SK-N-SH (cell line): ENCODE measurements around the gene LRRC25. TPM values are rescaled to one million over a fixed set of nuclear protein-coding genes. Genes with fewer than 3 reads are reported as not detected.
A peak's percentile ranks its signal among the peaks of the same experiment; 100 is the strongest.

Source experiments
- CTCF ChIA-PET: fragments of 300-600, 350-600 bp; formaldehyde crosslinking; extraction: SDS; loops from one replicate; lab custom pipeline; 2021; lab: Yijun Ruan, JAX
- POLR2A ChIA-PET: fragments of 350-600 bp; sonication (Branson Sonifier 250); formaldehyde crosslinking; extraction: SDS; loops from one replicate; lab custom pipeline; 2020; ENCODE audit warnings: antibody characterized with exemption, inconsistent platforms; lab: Yijun Ruan, JAX
- DNase-seq: peaks from one replicate; pipeline ENCODE4 v3.0.0; 2012
- H2AFZ ChIP-seq: fragments of 200-600 bp; sonication (generic); 2 replicates; pipeline ENCODE4 v1.8.1; 2016; ENCODE audit warnings: antibody characterized with exemption, mild to moderate bottlenecking, low read depth
- H3F3A ChIP-seq: fragments of 200-600 bp; sonication (generic); replicated peaks from 2 replicates; pipeline ENCODE3; 2016; ENCODE audit warnings: antibody characterized with exemption, mild to moderate bottlenecking; ENCODE audit not compliant: insufficient read depth
- H3K27ac ChIP-seq, 2 experiments: fragments of 200-500 bp in 1 of 2; fragments of 200-600 bp in 1 of 2; sonication (Bioruptor generic) in 1 of 2; sonication (generic), shearing (Covaris generic) in 1 of 2; 2 replicates each; pipeline versions ENCODE4 v1.5.1 to v1.6.1; 2014 to 2016; ENCODE audit warnings: low read depth in 2 of 2, inconsistent platforms in 1 of 2, low read length in 1 of 2, mild to moderate bottlenecking in 1 of 2, mixed read lengths in 1 of 2
- H3K27me3 ChIP-seq: fragments of 200-600 bp; sonication (generic), shearing (Covaris generic); 2 replicates; pipeline ENCODE4 v1.6.1; 2016; ENCODE audit warnings: mixed run types; ENCODE audit not compliant: insufficient read depth
- H3K36me3 ChIP-seq, 2 experiments: fragments of 200-500 bp in 1 of 2; fragments of 200-600 bp in 1 of 2; sonication (Bioruptor generic) in 1 of 2; sonication (generic) in 1 of 2; replicated peaks in 1 of 2; 2 replicates each; pipeline versions ENCODE3 to v1.5.1; 2014 to 2016; ENCODE audit warnings: low read length in 1 of 2, mild to moderate bottlenecking in 1 of 2; ENCODE audit not compliant: insufficient read depth in 2 of 2, control insufficient read depth in 1 of 2
- H3K4me1 ChIP-seq, 2 experiments: fragments of 200-500 bp in 1 of 2; fragments of 200-600 bp in 1 of 2; sonication (Bioruptor generic) in 1 of 2; sonication (generic), shearing (Covaris generic) in 1 of 2; 2 replicates each; pipeline versions ENCODE4 v1.5.1 to v1.6.1; 2014 to 2016; ENCODE audit warnings: low read depth in 1 of 2, low read length in 1 of 2, mixed run types in 1 of 2; ENCODE audit not compliant: insufficient read depth in 2 of 2, control insufficient read depth in 1 of 2
- H3K4me2 ChIP-seq: fragments of 200-600 bp; sonication (generic), shearing (Covaris generic); 2 replicates; pipeline ENCODE4 v1.6.1; 2017; ENCODE audit warnings: mixed run types
- H3K4me3 ChIP-seq, 2 experiments: fragments of 200-500 bp in 1 of 2; fragments of 200-600 bp in 1 of 2; sonication (Bioruptor generic) in 1 of 2; sonication (generic), shearing (Covaris generic) in 1 of 2; 2 replicates each; pipeline versions ENCODE4 v1.5.1 to v1.8.1; 2014 to 2016; ENCODE audit warnings: low read depth in 2 of 2, inconsistent platforms in 1 of 2, low read length in 1 of 2, mild to moderate bottlenecking in 1 of 2, mixed read lengths in 1 of 2, moderate library complexity in 1 of 2
- H3K79me2 ChIP-seq: fragments of 200-600 bp; sonication (generic); 2 replicates; pipeline ENCODE4 v1.8.1; 2017; ENCODE audit warnings: mild to moderate bottlenecking; ENCODE audit not compliant: insufficient read depth
- H3K9ac ChIP-seq: fragments of 200-600 bp; sonication (generic); 2 replicates; pipeline ENCODE4 v1.6.1; 2017; ENCODE audit warnings: mixed run types
- H3K9me2 ChIP-seq: fragments of 200-600 bp; sonication (generic); 2 replicates; pipeline ENCODE4 v1.6.1; 2017; ENCODE audit warnings: mixed run types
- H3K9me3 ChIP-seq: fragments of 200-600 bp; sonication (generic); 2 replicates; pipeline ENCODE4 v1.6.1; 2017; ENCODE audit warnings: mixed run types, mild to moderate bottlenecking, moderate library complexity
- H4K20me1 ChIP-seq: fragments of 200-600 bp; sonication (generic); 2 replicates; pipeline ENCODE4 v1.6.1; 2017; ENCODE audit warnings: mild to moderate bottlenecking, mixed run types; ENCODE audit not compliant: insufficient read depth
- CHD2 ChIP-seq: fragments of 150-350 bp; IDR thresholded peaks from 2 replicates; pipeline ENCODE4 v1.6.1; 2018; ENCODE audit warnings: low read length; ENCODE audit not compliant: partially characterized antibody
- ELF1 ChIP-seq: IDR thresholded peaks from 2 replicates; pipeline ENCODE4 v1.4.0; 2012
- EP300 ChIP-seq, 2 experiments: IDR thresholded peaks; 2 replicates each; pipeline versions ENCODE4 v1.4.0 to v1.6.1; 2012; ENCODE audit warnings: borderline replicate concordance in 1 of 2, low read depth in 1 of 2, low read length in 1 of 2
- GABPA ChIP-seq: IDR thresholded peaks from 2 replicates; pipeline ENCODE4 v1.4.0; 2012; ENCODE audit warnings: low read depth, mild to moderate bottlenecking
- MXI1 ChIP-seq: IDR thresholded peaks from 2 replicates; pipeline ENCODE4 v1.6.1; 2012; ENCODE audit warnings: mild to moderate bottlenecking, low read depth, low read length, improper control_type of control experiment
- NFIC ChIP-seq: IDR thresholded peaks from 2 replicates; pipeline ENCODE4 v1.4.0; 2012; ENCODE audit warnings: borderline replicate concordance
- NRF1 ChIP-seq: IDR thresholded peaks from 2 replicates; pipeline ENCODE4 v1.6.1; 2012; ENCODE audit warnings: low read depth, mild to moderate bottlenecking, low read length
- POLR2AphosphoS5 ChIP-seq: IDR thresholded peaks from 2 replicates; pipeline ENCODE4 v1.6.1; 2012; ENCODE audit warnings: low read depth, low read length
- RCOR1 ChIP-seq: fragments of 150-350 bp; IDR thresholded peaks from 2 replicates; pipeline ENCODE4 v1.6.1; 2017; ENCODE audit warnings: antibody characterized with exemption, low read length
- RFX5 ChIP-seq: IDR thresholded peaks from 2 replicates; pipeline ENCODE4 v1.6.1; 2012; ENCODE audit warnings: mild to moderate bottlenecking, improper control_type of control experiment, low read length
- RXRA ChIP-seq: IDR thresholded peaks from 2 replicates; pipeline ENCODE4 v1.4.0; 2012; ENCODE audit warnings: low read depth, mild to moderate bottlenecking, borderline replicate concordance
- SMC3 ChIP-seq: IDR thresholded peaks from 2 replicates; pipeline ENCODE4 v1.6.1; 2012; ENCODE audit warnings: low read depth, low read length, improper control_type of control experiment
- TAF1 ChIP-seq: IDR thresholded peaks from 2 replicates; pipeline ENCODE4 v1.6.1; 2012; ENCODE audit warnings: low read depth, mild to moderate bottlenecking, low read length, moderate library complexity, borderline replicate concordance
- TCF12 ChIP-seq: IDR thresholded peaks from 2 replicates; pipeline ENCODE4 v1.4.0; 2012
- USF1 ChIP-seq: IDR thresholded peaks from 2 replicates; pipeline ENCODE4 v1.4.0; 2012; ENCODE audit warnings: low read depth, borderline replicate concordance
- USF2 ChIP-seq: fragments of 150-350 bp; IDR thresholded peaks from 2 replicates; pipeline ENCODE4 v1.6.1; 2017; ENCODE audit warnings: antibody characterized with exemption, low read length, low read depth, borderline replicate concordance
- WGBS: methylation state at CpG from one replicate; pipeline ENCODE4 v1.1.6; 2017; ENCODE audit warnings: low lambda C conversion rate; 5-methylcytosine and 5-hydroxymethylcytosine counted together
- polyA plus RNA-seq, 3 experiments: library from polyadenylated mRNA; depleted of rRNA; stranded (reverse); fragments of >200 nt; gene quantifications; 2 replicates each; pipeline ENCODE4 v1.2.3, GENCODE V29; 2012
- TF ChIP-seq, protein P1 (sequence below): IDR thresholded peaks from 2 replicates; pipeline ENCODE4 v1.4.0; 2012; ENCODE audit warnings: low read depth, borderline replicate concordance

LRRC25 gene
- polyA plus RNA-seq, 1 of the 3 experiments (the other 2 are of a cell fraction): not detected

DNA sequence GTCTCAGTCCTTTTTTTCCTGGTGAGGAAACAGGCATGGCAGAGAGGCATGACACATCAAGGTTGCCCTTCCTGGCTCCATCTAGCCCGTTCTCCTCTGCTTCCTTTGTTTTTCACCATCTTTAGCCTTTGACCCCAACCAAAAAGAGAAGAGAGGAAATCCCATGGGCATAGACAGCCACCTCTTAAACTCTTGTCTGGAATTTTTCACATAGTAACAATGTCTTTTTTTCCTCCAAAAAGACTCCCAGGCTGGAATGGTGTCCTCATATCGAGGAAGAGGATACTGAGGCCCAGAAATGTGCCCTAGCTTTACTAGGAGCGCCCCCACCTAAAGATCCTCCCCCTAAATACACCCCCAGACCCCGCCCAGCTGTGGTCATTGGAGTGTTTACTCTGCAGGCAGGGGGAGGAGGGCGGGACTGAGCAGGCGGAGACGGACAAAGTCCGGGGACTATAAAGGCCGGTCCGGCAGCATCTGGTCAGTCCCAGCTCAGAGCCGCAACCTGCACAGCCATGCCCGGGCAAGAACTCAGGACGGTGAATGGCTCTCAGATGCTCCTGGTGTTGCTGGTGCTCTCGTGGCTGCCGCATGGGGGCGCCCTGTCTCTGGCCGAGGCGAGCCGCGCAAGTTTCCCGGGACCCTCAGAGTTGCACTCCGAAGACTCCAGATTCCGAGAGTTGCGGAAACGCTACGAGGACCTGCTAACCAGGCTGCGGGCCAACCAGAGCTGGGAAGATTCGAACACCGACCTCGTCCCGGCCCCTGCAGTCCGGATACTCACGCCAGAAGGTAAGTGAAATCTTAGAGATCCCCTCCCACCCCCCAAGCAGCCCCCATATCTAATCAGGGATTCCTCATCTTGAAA, 11.5 kb downstream of the LRRC25 start, which contains the start of gene GDF15 (continued):
- TF ChIP-seq USF1: no peak
- peak; percentile 89 for TF ChIP-seq TAF1
- TF ChIP-seq POLR2AphosphoS5: peak; percentile 99
- TF ChIP-seq ELF1: no peak
- TF ChIP-seq, protein P1, sequence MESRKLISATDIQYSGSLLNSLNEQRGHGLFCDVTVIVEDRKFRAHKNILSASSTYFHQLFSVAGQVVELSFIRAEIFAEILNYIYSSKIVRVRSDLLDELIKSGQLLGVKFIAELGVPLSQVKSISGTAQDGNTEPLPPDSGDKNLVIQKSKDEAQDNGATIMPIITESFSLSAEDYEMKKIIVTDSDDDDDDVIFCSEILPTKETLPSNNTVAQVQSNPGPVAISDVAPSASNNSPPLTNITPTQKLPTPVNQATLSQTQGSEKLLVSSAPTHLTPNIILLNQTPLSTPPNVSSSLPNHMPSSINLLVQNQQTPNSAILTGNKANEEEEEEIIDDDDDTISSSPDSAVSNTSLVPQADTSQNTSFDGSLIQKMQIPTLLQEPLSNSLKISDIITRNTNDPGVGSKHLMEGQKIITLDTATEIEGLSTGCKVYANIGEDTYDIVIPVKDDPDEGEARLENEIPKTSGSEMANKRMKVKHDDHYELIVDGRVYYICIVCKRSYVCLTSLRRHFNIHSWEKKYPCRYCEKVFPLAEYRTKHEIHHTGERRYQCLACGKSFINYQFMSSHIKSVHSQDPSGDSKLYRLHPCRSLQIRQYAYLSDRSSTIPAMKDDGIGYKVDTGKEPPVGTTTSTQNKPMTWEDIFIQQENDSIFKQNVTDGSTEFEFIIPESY: no peak
- no peak for TF ChIP-seq RFX5
- TF ChIP-seq RXRA: no peak
- TF ChIP-seq EP300 (IDR thresholded peaks at IDR 0.05; ENCODE audit: borderline replicate concordance in 1 of 2, low read depth in 1 of 2, low read length in 1 of 2): no peak
- TF ChIP-seq NFIC: no peak
- no peak for TF ChIP-seq RCOR1
- no peak for TF ChIP-seq CHD2

DNA sequence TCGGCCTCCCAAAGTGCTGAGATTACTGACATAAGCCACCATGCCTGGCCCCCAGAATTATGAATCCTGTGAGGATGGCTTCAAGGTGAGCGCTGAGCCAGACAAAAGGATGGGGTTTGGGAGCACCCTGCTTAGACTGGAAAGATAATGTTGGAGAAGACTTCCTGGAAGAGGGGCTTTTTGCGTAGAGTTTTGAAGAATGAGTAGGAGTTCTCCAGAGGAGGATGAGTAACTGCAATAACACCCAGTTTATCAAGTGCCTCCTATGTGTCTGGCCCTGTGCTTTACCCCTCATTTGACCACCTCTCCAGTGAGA, 12.1 kb downstream of the LRRC25 start:
- peaks cover 3 to 6% of the 10 kb centered on the region in 2 experiments for H3K36me3 ChIP-seq
- H3K4me3 ChIP-seq: no peak overlapping the region
- H3K79me2 ChIP-seq: peaks cover 9% of the 10 kb centered on the region
- H3K4me2 ChIP-seq: no peak overlapping the region
- H3K9me3 ChIP-seq: no peaks in the 10 kb centered on the region
- no peak overlapping the region for H3K9ac ChIP-seq
- whole genome bisulfite sequencing: 97% methylated on average over 3 of the region's 3 CpGs
- POLR2A ChIA-PET: no interaction called here
- no peaks in the 10 kb centered on the region; the same call in 1 of the 2 replicates for H4K20me1 ChIP-seq
- TF ChIP-seq NFIC (no peak), POLR2AphosphoS5 (no peak), MXI1 (no peak), TCF12 (no peak), GABPA (no peak), RXRA (no peak), SMC3 (no peak), NRF1 (no peak), TAF1 (no peak), CHD2 (no peak), RCOR1 (no peak), USF2 (no peak)
- TF ChIP-seq, all 33 proteins: peak for 0
- Histone ChIP-seq H3F3A (peaks cover 18% of the 10 kb centered on the region), H3K27me3 (no peaks in the 10 kb centered on the region), H2AFZ (no peak overlapping the region), H3K27ac (peak overlapping the region; percentile 23 to 24; a peak in 2 of 4 replicates), H3K9me2 (no peaks in the 10 kb centered on the region), H3K4me1 (peaks cover 4 to 9% of the 10 kb centered on the region in 2 experiments; a peak in 2 of 4 replicates)
- no peak for DNase-seq
- CTCF ChIA-PET: interaction anchor here (0.6 to 8.6 kb wide), 11 partner anchors 12 to 36 kb away, joined by 3 to 160 read pairs (median 6); partner anchors contain the start of gene SSBP4
